CD14-positive monocyte (primary cell): ENCODE results near the gene TRAF3. TPM values are rescaled to one million over a fixed set of nuclear protein-coding genes. Genes with fewer than 3 reads are reported as not detected.

Source experiments
- DNase-seq, 3 donors: peaks; one replicate each; pipeline ENCODE4 v3.0.0-alpha.2; 2011 to 2022
- H2AFZ ChIP-seq: 2 replicates; pipeline ENCODE4 v1.6.0; 2012; ENCODE audit warnings: mild to moderate bottlenecking, low read depth, low read length, inconsistent platforms; ENCODE audit not compliant: insufficient read depth, poor library complexity, severe bottlenecking
- H3K27ac ChIP-seq, 2 donors: 1 replicate in 1 of 2; 2 replicates in 1 of 2; pipeline ENCODE4 v1.5.1; 2012 to 2013; ENCODE audit warnings: low read length in 2 of 2, control low read depth in 1 of 2, inconsistent platforms in 1 of 2, low read depth in 1 of 2, mild to moderate bottlenecking in 1 of 2
- H3K27me3 ChIP-seq, 2 donors: one replicate each; pipeline versions ENCODE4 v1.6.0 to v1.6.1; 2011 to 2013; ENCODE audit warnings: low read length in 2 of 2; ENCODE audit not compliant: control insufficient read depth in 2 of 2, insufficient read depth in 2 of 2
- H3K36me3 ChIP-seq, 2 donors: replicated peaks in 1 of 2; 1 replicate in 1 of 2; 2 replicates in 1 of 2; pipeline versions ENCODE4 v1.5.1 to v1.6.1; 2012 to 2013; ENCODE audit warnings: low read length in 2 of 2, control low read depth in 1 of 2, inconsistent platforms in 1 of 2, mild to moderate bottlenecking in 1 of 2; ENCODE audit not compliant: insufficient read depth in 2 of 2, control insufficient read depth in 1 of 2
- H3K4me1 ChIP-seq, 2 donors: 1 replicate in 1 of 2; 2 replicates in 1 of 2; pipeline versions ENCODE4 v1.5.1 to v1.6.1; 2012 to 2013; ENCODE audit warnings: low read length in 2 of 2, control low read depth in 1 of 2, inconsistent platforms in 1 of 2, mild to moderate bottlenecking in 1 of 2, moderate library complexity in 1 of 2; ENCODE audit not compliant: insufficient read depth in 2 of 2, control insufficient read depth in 1 of 2
- H3K4me2 ChIP-seq: replicated peaks from 2 replicates; pipeline ENCODE3; 2012; ENCODE audit warnings: low read length, moderate library complexity, mild to moderate bottlenecking; ENCODE audit not compliant: poor library complexity, severe bottlenecking; ENCODE audit errors: extremely low read depth
- H3K4me3 ChIP-seq, 3 experiments: fragments of 200-600 bp in 1 of 3; sonication (generic) in 1 of 3; replicated peaks in 1 of 3; 1 replicate in 2 of 3; 2 replicates in 1 of 3; pipeline ENCODE4 v1.5.1; 2011 to 2013; ENCODE audit warnings: low read length in 3 of 3, mild to moderate bottlenecking in 3 of 3, control low read depth in 2 of 3, low read depth in 2 of 3, inconsistent platforms in 1 of 3, moderate library complexity in 1 of 3
- H3K79me2 ChIP-seq: 2 replicates; pipeline ENCODE4 v1.6.0; 2012; ENCODE audit warnings: mild to moderate bottlenecking, control low read depth, inconsistent platforms, low read length, moderate library complexity; ENCODE audit not compliant: insufficient read depth
- H3K9ac ChIP-seq: 2 replicates; pipeline ENCODE4 v1.6.0; 2017; ENCODE audit warnings: low read length, mild to moderate bottlenecking; ENCODE audit not compliant: insufficient read depth, poor library complexity, severe bottlenecking
- H3K9me3 ChIP-seq, 2 donors: replicated peaks in 1 of 2; 1 replicate in 1 of 2; 2 replicates in 1 of 2; pipeline versions ENCODE4 v1.5.1 to v1.6.1; 2012 to 2013; ENCODE audit warnings: low read length in 2 of 2, control low read depth in 1 of 2; ENCODE audit not compliant: control insufficient read depth in 1 of 2, insufficient read depth in 1 of 2
- H4K20me1 ChIP-seq: 2 replicates; pipeline ENCODE4 v1.6.0; 2012; ENCODE audit warnings: mild to moderate bottlenecking, low read length, control low read depth, moderate library complexity; ENCODE audit not compliant: insufficient read depth
- H3K27ac Mint-ChIP-seq, 7 donors: one replicate each; pipeline ENCODE4 v1.8.0; 2020; ENCODE audit warnings: mild to moderate bottlenecking in 7 of 7, mixed read lengths in 7 of 7, moderate library complexity in 6 of 7, inconsistent platforms in 2 of 7
- H3K27me3 Mint-ChIP-seq, 3 donors: one replicate each; pipeline ENCODE4 v1.8.0; 2021 to 2022; ENCODE audit warnings: low read depth in 3 of 3, mild to moderate bottlenecking in 3 of 3, mixed read lengths in 3 of 3, moderate library complexity in 3 of 3, inconsistent platforms in 1 of 3
- H3K36me3 Mint-ChIP-seq, 2 donors: one replicate each; pipeline ENCODE4 v1.8.0; 2020; ENCODE audit warnings: mixed read lengths in 2 of 2, inconsistent platforms in 1 of 2, mild to moderate bottlenecking in 1 of 2
- H3K4me1 Mint-ChIP-seq: one replicate; pipeline ENCODE4 v1.8.0; 2020; ENCODE audit warnings: mild to moderate bottlenecking, mixed read lengths
- H3K4me3 Mint-ChIP-seq, 2 donors: one replicate each; pipeline ENCODE4 v1.8.0; 2020; ENCODE audit warnings: mild to moderate bottlenecking in 2 of 2, mixed read lengths in 2 of 2, moderate library complexity in 1 of 2
- H3K9me3 Mint-ChIP-seq, 7 donors: one replicate each; pipeline ENCODE4 v1.8.0; 2020 to 2022; ENCODE audit warnings: mixed read lengths in 7 of 7, mild to moderate bottlenecking in 6 of 7, moderate library complexity in 6 of 7, inconsistent platforms in 2 of 7
- CTCF ChIP-seq: fragments of 200-600 bp; IDR thresholded peaks from one replicate; pipeline ENCODE4 v1.8.0; 2022; ENCODE audit warnings: antibody characterized with exemption, mild to moderate bottlenecking
- WGBS: methylation state at CpG from one replicate; pipeline ENCODE4 v1.1.5; 2013; ENCODE audit warnings: missing lambda C conversion rate; ENCODE audit not compliant: insufficient coverage; 5-methylcytosine and 5-hydroxymethylcytosine counted together
- intact Hi-C, 2 donors: fragments of 100-400 bp; cut with micrococcal nuclease; formaldehyde crosslinking; loops; one replicate each; pipeline versions ENCODE4 v1.15.0 to v1.15.1; 2023
- polyA plus RNA-seq, 3 donors: library from polyadenylated mRNA; depleted of rRNA in 1 of 3; unstranded in 2 of 3; stranded (reverse) in 1 of 3; fragments of 300-500 nt in 2 of 3; fragments of >200 nt in 1 of 3; fragmentation: Illumina TruSeq in 2 of 3; gene quantifications; 1 replicate in 2 of 3; 2 replicates in 1 of 3; pipeline ENCODE4 v1.2.3, GENCODE V29; 2012 to 2021

TRAF3 gene
- polyA plus RNA-seq, 3 donors, result 12.0 to 37.6 (median 17.3) TPM

DNA sequence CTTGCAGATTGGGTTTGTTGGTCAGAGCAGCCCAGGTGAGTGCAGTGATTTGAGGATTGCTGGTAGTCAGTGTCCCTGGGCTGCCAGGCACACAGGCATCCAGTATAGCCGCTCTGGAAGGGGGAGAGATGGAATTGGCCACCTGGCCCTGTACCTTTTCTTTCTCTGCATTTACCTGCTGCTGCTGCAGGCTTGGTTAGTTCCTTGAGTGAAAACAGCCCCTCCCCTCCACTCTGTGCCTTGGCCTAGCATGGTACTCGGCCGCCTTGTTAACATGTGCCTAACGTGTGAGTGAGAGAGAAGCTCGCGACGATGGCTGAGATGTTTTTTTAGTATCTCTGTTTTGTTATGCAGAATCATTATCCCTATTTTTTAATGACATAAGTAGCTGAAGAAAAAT lies 95.9 kb downstream of the TRAF3 start:
- intact Hi-C loops, result no loop called here
- Histone ChIP-seq H3K9ac (no peak overlapping the region), H3K36me3 (peaks cover 78 to 83% of the 10 kb centered on the region in 2 donors), H3K4me1 (peaks cover 5 to 14% of the 10 kb centered on the region in 2 donors), H3K9me3 (no peaks in the 10 kb centered on the region), H3K27me3 (no peaks in the 10 kb centered on the region), H3K4me3 (no peak overlapping the region), H2AFZ (no peak overlapping the region), H3K79me2 (peaks cover 3% of the 10 kb centered on the region), H3K27ac (no peak overlapping the region), H3K4me2 (no peak overlapping the region), H4K20me1 (peaks cover 58% of the 10 kb centered on the region)
- Mint-ChIP-seq H3K4me3 (no peak overlapping the region), H3K9me3 (no peaks in the 10 kb centered on the region), H3K27me3 (no peaks in the 10 kb centered on the region), H3K36me3 (peaks cover 38 to 40% of the 10 kb centered on the region in 2 donors), H3K27ac (no peak overlapping the region), H3K4me1 (peaks cover 8% of the 10 kb centered on the region)
- TF ChIP-seq CTCF, result no peak
- no CpG with 5 or more reads among the region's 7 CpGs for WGBS
- no peak for DNase-seq

DNA sequence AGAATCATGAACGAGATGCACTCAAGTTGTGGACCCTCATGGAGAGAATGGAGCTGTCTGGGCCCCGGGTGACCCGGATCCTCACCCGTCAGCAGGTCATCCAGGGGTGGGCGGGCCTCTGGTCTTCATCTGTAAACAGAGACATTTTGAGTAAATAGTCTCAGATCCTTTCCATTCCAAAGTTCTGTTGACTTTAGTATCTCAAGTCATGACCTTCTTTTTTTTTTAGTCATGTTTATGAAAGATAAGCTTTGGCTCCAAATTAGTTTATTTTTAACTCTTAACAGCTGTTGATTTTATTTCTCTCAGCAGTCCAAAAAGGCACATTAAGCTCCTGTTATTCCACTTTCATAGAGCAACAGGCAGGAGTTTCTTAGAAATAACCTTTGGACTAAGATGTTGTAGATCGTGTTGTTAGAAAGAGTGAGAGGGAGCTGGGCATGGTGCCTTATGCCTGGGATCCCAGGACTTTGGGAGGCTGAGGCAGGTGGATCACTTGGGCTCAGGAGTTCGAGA lies 96.4 kb downstream of the TRAF3 start:
- peaks cover 56% of the 10 kb centered on the region for H4K20me1 ChIP-seq
- Mint-ChIP-seq H3K27me3 (no peaks in the 10 kb centered on the region), H3K36me3 (peaks cover 38 to 40% of the 10 kb centered on the region in 2 donors), H3K4me1 (peaks cover 7% of the 10 kb centered on the region), H3K9me3 (no peaks in the 10 kb centered on the region), H3K27ac (no peak overlapping the region), H3K4me3 (no peak overlapping the region)
- no peak overlapping the region for H3K9ac ChIP-seq
- no peaks in the 10 kb centered on the region for H3K9me3 ChIP-seq
- H3K36me3 ChIP-seq, result peaks cover 83 to 88% of the 10 kb centered on the region in 2 donors
- 94% methylated on average over 6 of the region's 7 CpGs for WGBS
- H3K4me2 ChIP-seq, result no peak overlapping the region
- no peak overlapping the region for H3K27ac ChIP-seq
- H3K27me3 ChIP-seq, result no peaks in the 10 kb centered on the region
- intact Hi-C loops, result no loop called here
- H2AFZ ChIP-seq, result no peak overlapping the region
- no peak for TF ChIP-seq CTCF
- peaks cover 5 to 9% of the 10 kb centered on the region in 2 donors for H3K4me1 ChIP-seq
- no peak for DNase-seq
- H3K79me2 ChIP-seq, result peaks cover 3% of the 10 kb centered on the region
- H3K4me3 ChIP-seq, result no peak overlapping the region
